ENCODE results near the gene DACH2.

DACH2 gene

DNA sequence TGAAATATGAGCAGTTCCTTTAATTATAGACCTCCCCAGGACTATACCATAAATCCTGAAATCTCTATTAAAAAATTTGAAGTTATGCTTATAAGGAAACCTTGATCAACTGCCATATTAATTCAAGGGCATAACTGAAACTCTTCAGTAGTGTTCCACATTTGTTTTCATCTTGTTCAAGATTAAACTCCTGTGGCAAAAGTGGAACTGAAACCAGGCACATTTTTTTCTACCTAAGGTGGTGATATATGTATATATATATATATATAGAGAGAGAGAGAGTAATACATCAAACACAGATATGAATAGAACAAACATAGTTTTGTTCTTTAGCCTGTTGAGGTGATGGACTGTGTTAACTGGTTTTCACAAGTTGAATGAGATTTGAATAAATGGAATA is 287.9 kb downstream of the DACH2 start:
- no peak for TF ChIP-seq CTCF (IDR thresholded peaks at IDR 0.05; ENCODE audit: low read depth, low read length, missing control alignments)
- no peak for DNase-seq (ENCODE audit: low read depth)

DNA sequence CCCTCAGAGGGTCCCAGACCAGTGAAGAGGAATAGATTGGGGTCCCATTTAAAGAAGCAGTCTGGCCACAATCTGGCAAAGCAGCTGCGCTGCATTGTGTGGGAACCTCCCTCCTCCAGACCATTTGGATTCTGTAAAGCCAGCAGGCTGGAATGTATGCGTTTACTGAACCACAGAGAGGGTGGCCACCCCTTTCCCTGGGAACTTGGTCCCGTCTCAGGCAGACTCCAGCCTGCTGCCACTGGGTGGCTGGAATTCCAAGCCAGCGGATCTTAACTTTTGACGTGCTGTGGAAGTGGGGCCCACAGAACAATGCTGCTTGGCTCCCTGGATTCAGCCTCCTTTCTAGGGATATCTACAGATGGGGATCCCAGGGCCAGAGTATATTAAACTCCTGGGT is 307.2 kb downstream of the DACH2 start:
- H3K4me3 ChIP-seq (ENCODE audit: low read depth, low read length), result no peak overlapping the region
- no peak for DNase-seq (ENCODE audit: low read depth)
- no peak for TF ChIP-seq CTCF (IDR thresholded peaks at IDR 0.05; ENCODE audit: low read depth, low read length, missing control alignments)

More for the DNA sequence above, 287.9 kb downstream of the DACH2 start:
- H3K4me3 ChIP-seq (ENCODE audit: low read depth, low read length), result no peak overlapping the region

- DNase-seq (ENCODE audit: low read depth), result no peak
- no peak overlapping the region for H3K4me3 ChIP-seq (ENCODE audit: low read depth, low read length)
- no peak for TF ChIP-seq CTCF (IDR thresholded peaks at IDR 0.05; ENCODE audit: low read depth, low read length, missing control alignments)
These were observed 312.5 kb downstream of the DACH2 start for GRCh38 chrX:86460760-86461159.

DNA sequence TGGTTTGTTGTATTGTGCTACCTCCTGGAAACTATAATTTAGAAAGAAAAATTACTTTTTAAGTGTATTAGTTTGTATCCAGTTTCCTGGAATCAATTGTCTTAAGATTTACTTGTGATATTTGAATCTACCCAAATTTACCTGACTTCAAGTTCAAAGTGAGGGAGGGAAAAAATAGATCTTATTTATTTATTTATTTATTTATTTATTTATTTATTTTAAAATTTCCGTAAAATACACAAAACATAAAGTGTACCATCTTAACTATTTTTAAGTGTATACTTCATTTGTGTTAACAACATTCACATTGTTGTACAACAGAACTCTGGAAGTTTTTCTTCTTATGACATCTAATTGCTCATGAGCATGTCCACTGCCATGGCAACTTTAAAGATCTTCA is 356.0 kb downstream of the DACH2 start:
- no peak for TF ChIP-seq CTCF (IDR thresholded peaks at IDR 0.05; ENCODE audit: low read depth, low read length, missing control alignments)
- no peak for DNase-seq (ENCODE audit: low read depth)
- H3K4me3 ChIP-seq (ENCODE audit: low read depth, low read length), result no peak overlapping the region

GRCh38 chrX:86507331-86507730 is 359.1 kb downstream of the DACH2 start:
- no peak for DNase-seq (ENCODE audit: low read depth)
- no peak overlapping the region for H3K4me3 ChIP-seq (ENCODE audit: low read depth, low read length)
- no peak for TF ChIP-seq CTCF (IDR thresholded peaks at IDR 0.05; ENCODE audit: low read depth, low read length, missing control alignments)

DNA sequence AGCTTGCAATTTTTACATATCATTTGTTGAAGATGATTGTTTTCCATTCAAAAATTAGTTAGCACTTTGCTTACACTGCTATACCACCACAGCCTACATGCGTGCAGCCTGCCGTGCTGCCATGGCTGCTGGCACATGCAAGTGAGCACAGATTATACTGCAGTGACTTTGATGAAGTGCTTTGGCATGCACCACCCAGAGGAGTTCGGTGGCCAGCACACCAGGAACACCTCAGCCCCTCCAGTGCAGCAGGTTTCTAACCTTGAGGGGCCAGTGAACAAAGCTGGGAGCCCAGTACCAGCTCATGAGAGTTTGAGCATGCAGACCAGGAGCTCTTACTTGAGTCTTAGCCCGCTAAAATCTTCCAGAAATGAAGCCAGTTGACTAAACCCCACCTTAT is 431.5 kb downstream of the DACH2 start:
- no peak for DNase-seq (ENCODE audit: low read depth)
- no peak for TF ChIP-seq CTCF (IDR thresholded peaks at IDR 0.05; ENCODE audit: low read depth, low read length, missing control alignments)

DNA sequence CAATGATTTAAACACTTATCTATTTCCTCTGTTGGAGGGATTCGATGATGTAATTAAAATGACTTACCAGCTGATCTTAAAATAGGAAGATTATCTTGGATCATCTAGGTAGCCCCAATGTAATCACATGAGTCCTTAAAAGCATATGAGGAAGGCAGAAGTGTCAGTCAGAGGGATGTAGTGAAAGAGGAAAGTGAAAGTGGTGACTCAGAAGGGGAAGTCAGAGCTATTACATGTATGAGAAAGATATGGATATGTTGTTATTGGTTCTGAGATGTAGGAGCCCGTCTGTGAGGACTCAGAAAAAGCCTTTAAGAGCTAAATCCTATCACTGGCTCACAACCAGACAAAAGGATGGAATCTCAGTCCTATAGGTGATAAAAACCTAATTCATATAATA is 456.4 kb downstream of the DACH2 start:
- TF ChIP-seq CTCF (IDR thresholded peaks at IDR 0.05; ENCODE audit: low read depth, low read length, missing control alignments), result no peak
- H3K4me3 ChIP-seq (ENCODE audit: low read depth, low read length), result no peak overlapping the region
- DNase-seq (ENCODE audit: low read depth), result no peak

More for the DNA sequence above, 431.5 kb downstream of the DACH2 start:
- H3K4me3 ChIP-seq (ENCODE audit: low read depth, low read length), result no peak overlapping the region

Measured in GM12864 (cell line).